B cell (primary cell): Measurements from ENCODE around the gene SMG1. TPM values are rescaled to one million over a fixed set of nuclear protein-coding genes. Genes with fewer than 3 reads are reported as not detected.
"Not testable (repeated sequence)": the region's sequence is repeated elsewhere in the genome, so short reads cannot be mapped to it uniquely, and the experiment has no call there.

Experiments
- ATAC-seq: fragments of 200-7000 bp; cut with Tn5 transposase; one replicate; pipeline ENCODE4 v1.10.0; 2021; ENCODE audit warnings: low read depth, mild to moderate bottlenecking, moderate number of reproducible peaks, moderate library complexity
- CTCF ChIA-PET: fragments of 350-600 bp; sonication (Branson Sonifier 250); formaldehyde crosslinking; loops from one replicate; lab custom pipeline; 2021; ENCODE audit warnings: antibody characterized with exemption, inconsistent platforms; lab: Charles Lee
- POLR2A ChIA-PET: fragments of 350-600 bp; sonication (Branson Sonifier 250); formaldehyde crosslinking; loops from one replicate; lab custom pipeline; 2021; ENCODE audit warnings: antibody characterized with exemption; lab: Charles Lee
- DNase-seq: peaks from one replicate; pipeline ENCODE4 v3.0.0; 2013
- H2AFZ ChIP-seq: 2 replicates; pipeline ENCODE4 v1.6.1; 2012; ENCODE audit warnings: mild to moderate bottlenecking, low read depth, low read length; ENCODE audit not compliant: insufficient read depth, poor library complexity, severe bottlenecking
- H3K27ac ChIP-seq, 2 donors: 1 replicate in 1 of 2; 2 replicates in 1 of 2; pipeline ENCODE4 v1.5.1; 2012 to 2013; ENCODE audit warnings: low read length in 2 of 2, mild to moderate bottlenecking in 2 of 2, moderate library complexity in 1 of 2
- H3K27me3 ChIP-seq, 4 experiments: fragments of 200-600 bp in 1 of 4; sonication (generic) in 1 of 4; replicated peaks in 1 of 4; 1 replicate in 2 of 4; 2 replicates in 2 of 4; pipeline versions ENCODE4 v1.6.1 to v1.7.0; 2013 to 2016; ENCODE audit warnings: low read length in 3 of 4, mild to moderate bottlenecking in 2 of 4, mixed read lengths in 1 of 4, moderate library complexity in 1 of 4; ENCODE audit not compliant: insufficient read depth in 4 of 4, control insufficient read depth in 3 of 4; ENCODE audit errors: control extremely low read depth in 1 of 4
- H3K36me3 ChIP-seq, 2 experiments: replicated peaks in 1 of 2; 1 replicate in 1 of 2; 2 replicates in 1 of 2; pipeline versions ENCODE4 v1.6.1 to v1.7.1; 2013; ENCODE audit warnings: low read length in 1 of 2; ENCODE audit not compliant: insufficient read depth in 2 of 2, control insufficient read depth in 1 of 2; ENCODE audit errors: control extremely low read depth in 1 of 2, extremely low read depth in 1 of 2
- H3K4me1 ChIP-seq, 2 donors: fragments of 200-600 bp in 1 of 2; sonication (generic) in 1 of 2; 1 replicate in 1 of 2; 2 replicates in 1 of 2; pipeline versions ENCODE4 v1.5.1 to v1.6.1; 2013 to 2017; ENCODE audit warnings: low read length in 2 of 2; ENCODE audit not compliant: control insufficient read depth in 2 of 2, insufficient read depth in 2 of 2
- H3K4me2 ChIP-seq: replicated peaks from 2 replicates; pipeline ENCODE3; 2012; ENCODE audit warnings: mild to moderate bottlenecking, low read depth, low read length; ENCODE audit not compliant: poor library complexity, severe bottlenecking
- H3K4me3 ChIP-seq, 5 experiments: fragments of 200-600 bp in 1 of 5; sonication (generic) in 1 of 5; 1 replicate in 3 of 5; 2 replicates in 2 of 5; pipeline versions ENCODE4 v1.5.1 to v1.7.0; 2011 to 2016; ENCODE audit warnings: low read length in 4 of 5, mild to moderate bottlenecking in 4 of 5, low read depth in 2 of 5, control low read depth in 1 of 5, moderate library complexity in 1 of 5; ENCODE audit not compliant: insufficient read depth in 1 of 5; ENCODE audit errors: control extremely low read depth in 1 of 5, extremely low read depth in 1 of 5
- H3K79me2 ChIP-seq: fragments of 200-600 bp; sonication (generic); one replicate; pipeline ENCODE4 v1.6.0; 2016; ENCODE audit warnings: low read length; ENCODE audit not compliant: control insufficient read depth, insufficient read depth
- H3K9ac ChIP-seq: fragments of 200-600 bp; sonication (generic); 2 replicates; pipeline ENCODE4 v1.6.1; 2017; ENCODE audit warnings: mild to moderate bottlenecking, low read length, moderate library complexity
- H3K9me3 ChIP-seq, 3 donors: one replicate each; pipeline versions ENCODE4 v1.6.1 to v1.7.1; 2013; ENCODE audit warnings: low read length in 2 of 3; ENCODE audit not compliant: control insufficient read depth in 2 of 3, insufficient read depth in 1 of 3; ENCODE audit errors: control extremely low read depth in 1 of 3
- H4K20me1 ChIP-seq: 2 replicates; pipeline ENCODE4 v1.6.0; 2012; ENCODE audit warnings: mild to moderate bottlenecking, low read length; ENCODE audit not compliant: insufficient read depth, control insufficient read depth, poor library complexity, severe bottlenecking
- H3K27ac Mint-ChIP-seq: one replicate; pipeline ENCODE4 v1.8.0; 2021; ENCODE audit warnings: mixed read lengths
- H3K27me3 Mint-ChIP-seq: one replicate; pipeline ENCODE4 v1.8.0; 2021; ENCODE audit warnings: mixed read lengths
- H3K4me1 Mint-ChIP-seq: one replicate; pipeline ENCODE4 v1.8.0; 2021; ENCODE audit warnings: mixed read lengths
- H3K4me3 Mint-ChIP-seq: one replicate; pipeline ENCODE4 v1.8.0; 2021; ENCODE audit warnings: mixed read lengths
- H3K9me3 Mint-ChIP-seq: one replicate; pipeline ENCODE4 v1.8.0; 2022; ENCODE audit warnings: mixed read lengths; ENCODE audit not compliant: insufficient read depth
- WGBS: methylation state at CpG from one replicate; pipeline ENCODE4 v1.1.5; 2013; ENCODE audit warnings: missing lambda C conversion rate; ENCODE audit not compliant: insufficient coverage; 5-methylcytosine and 5-hydroxymethylcytosine counted together
- intact Hi-C: fragments of 100-400 bp; cut with micrococcal nuclease; formaldehyde crosslinking; loops from one replicate; pipeline ENCODE4 v1.10.0; 2022
- polyA plus RNA-seq: library from polyadenylated mRNA; depleted of rRNA; stranded (reverse); fragments of >200 nt; gene quantifications from 2 replicates; pipeline ENCODE4 v1.2.3, GENCODE V29; 2012
- total RNA-seq, 2 donors: library from RNA; stranded (reverse); fragments of 120-200 nt in 1 of 2; gene quantifications; 1 replicate in 1 of 2; 2 replicates in 1 of 2; pipeline versions ENCODE4 v1.2.3 to v1.2.4, GENCODE V29; 2013 to 2022

Gene SMG1
- total and polyA plus RNA-seq, 2 donors (not counting 1 experiment from before 2014, with no cell fraction given) = 23.2 to 256 TPM

DNA sequence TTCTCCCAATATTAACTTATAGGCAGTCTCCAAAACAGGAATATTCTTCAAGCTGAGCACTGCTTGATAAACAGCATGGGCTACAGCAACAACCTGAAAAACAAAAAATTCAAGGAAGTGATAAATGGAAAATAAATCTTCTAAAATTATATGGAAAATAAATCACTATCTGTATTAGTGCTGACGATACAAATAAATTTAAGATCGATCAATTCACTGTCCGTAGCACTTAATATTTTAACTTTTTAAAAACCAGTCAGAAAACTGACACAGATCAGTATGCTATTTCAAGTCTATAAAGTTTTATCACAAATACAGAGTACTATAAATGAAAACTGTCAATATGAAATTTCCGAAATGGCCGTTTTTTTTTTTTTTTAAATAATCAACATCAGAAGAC lies 49.9 kb downstream of the SMG1 start:
- WGBS = no CpG with 5 or more reads among the region's 5 CpGs
- H2AFZ ChIP-seq, H3K4me1 Mint-ChIP-seq, H4K20me1 ChIP-seq, H3K4me1 ChIP-seq, DNase-seq, H3K27ac ChIP-seq, intact Hi-C loops, H3K9me3 ChIP-seq, H3K9ac ChIP-seq, H3K27me3 Mint-ChIP-seq, ATAC-seq, H3K27ac Mint-ChIP-seq, H3K79me2 ChIP-seq, H3K4me3 ChIP-seq, CTCF ChIA-PET, POLR2A ChIA-PET, H3K4me2 ChIP-seq, H3K9me3 Mint-ChIP-seq, H3K27me3 ChIP-seq, H3K4me3 Mint-ChIP-seq: not testable (repeated sequence)
- H3K36me3 ChIP-seq = peaks cover 0 to 19% of the 10 kb centered on the region in 2 experiments

DNA sequence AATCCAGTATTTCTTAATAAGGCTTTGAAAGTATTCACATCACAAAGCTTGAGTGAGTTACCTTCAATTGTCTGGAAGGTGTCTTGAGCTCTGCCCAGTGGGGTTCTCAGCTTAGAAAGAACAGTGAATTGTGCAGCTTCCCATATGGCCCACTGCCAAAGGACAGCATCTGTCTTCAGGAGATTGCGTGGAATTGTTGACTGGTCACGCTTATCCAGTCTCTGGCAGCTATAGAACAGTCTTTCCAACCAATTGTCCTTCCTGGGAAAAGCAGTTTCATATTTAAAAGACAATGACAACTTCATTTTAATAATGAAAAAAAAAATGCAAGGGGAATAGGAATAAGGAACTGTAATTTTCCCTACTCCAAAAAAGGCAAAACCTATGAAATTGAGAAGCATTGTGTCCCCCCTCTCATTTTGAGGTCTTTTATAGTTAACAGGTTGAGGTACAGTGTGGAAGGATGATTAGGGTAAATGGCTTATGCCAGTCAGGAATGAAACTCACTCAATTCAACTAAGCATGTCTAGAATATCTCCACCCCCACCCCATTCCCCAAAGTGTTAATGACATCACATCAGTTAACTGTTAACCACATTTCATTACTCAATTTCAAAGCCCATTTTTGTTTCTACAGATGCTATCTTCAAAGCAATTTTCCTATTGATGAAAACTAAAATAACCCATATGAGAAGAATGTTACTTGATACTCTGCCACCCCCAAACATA lies 57.0 kb downstream of the SMG1 start:
- H3K4me2 ChIP-seq, H3K9me3 Mint-ChIP-seq, H3K9me3 ChIP-seq, H4K20me1 ChIP-seq, CTCF ChIA-PET, ATAC-seq, H3K4me1 Mint-ChIP-seq, H2AFZ ChIP-seq, H3K27me3 Mint-ChIP-seq, H3K27ac Mint-ChIP-seq, DNase-seq, H3K4me1 ChIP-seq, H3K4me3 ChIP-seq, H3K27ac ChIP-seq, H3K9ac ChIP-seq, intact Hi-C loops, H3K27me3 ChIP-seq, H3K79me2 ChIP-seq, POLR2A ChIA-PET, H3K4me3 Mint-ChIP-seq: not testable (repeated sequence)
- no CpG with 5 or more reads among the region's 2 CpGs for WGBS
- H3K36me3 ChIP-seq = peaks cover 0 to 28% of the 10 kb centered on the region in 2 experiments

DNA sequence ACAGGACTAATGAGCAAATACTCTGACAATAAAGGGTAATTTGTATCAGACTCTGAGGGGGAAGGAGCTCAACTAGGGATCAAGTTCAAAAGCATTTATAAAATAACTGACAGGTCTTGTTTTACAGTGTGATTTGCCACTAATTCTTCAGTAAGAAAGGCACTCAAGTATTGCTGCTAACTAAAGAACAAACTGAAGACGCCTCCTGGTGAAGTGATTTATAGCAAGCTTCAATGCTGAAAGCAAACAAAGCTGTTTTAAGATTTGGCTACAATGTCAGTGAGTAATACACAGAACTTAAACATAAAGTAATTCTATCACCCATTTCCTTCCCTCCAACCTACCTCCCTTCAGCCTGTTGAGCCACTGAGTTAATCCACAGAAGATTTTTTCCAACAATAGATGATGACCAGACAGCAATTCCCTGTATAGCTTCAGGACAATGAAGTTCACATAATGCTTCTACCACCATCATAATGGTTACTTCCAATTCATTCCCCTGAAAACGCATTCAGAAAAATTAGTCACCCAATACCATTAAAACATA lies 59.9 kb downstream of the SMG1 start:
- H3K27me3 ChIP-seq, CTCF ChIA-PET, H3K9me3 ChIP-seq, H3K4me1 Mint-ChIP-seq, H3K27me3 Mint-ChIP-seq, ATAC-seq, H4K20me1 ChIP-seq, H3K27ac Mint-ChIP-seq, H3K4me3 Mint-ChIP-seq, H3K9me3 Mint-ChIP-seq, H3K27ac ChIP-seq, H3K4me3 ChIP-seq, H3K79me2 ChIP-seq, DNase-seq, H2AFZ ChIP-seq, H3K9ac ChIP-seq, intact Hi-C loops, POLR2A ChIA-PET, H3K4me2 ChIP-seq, H3K4me1 ChIP-seq: not testable (repeated sequence)
- peaks cover 0 to 35% of the 10 kb centered on the region in 2 experiments for H3K36me3 ChIP-seq
- no CpG with 5 or more reads among the region's 2 CpGs for WGBS

DNA sequence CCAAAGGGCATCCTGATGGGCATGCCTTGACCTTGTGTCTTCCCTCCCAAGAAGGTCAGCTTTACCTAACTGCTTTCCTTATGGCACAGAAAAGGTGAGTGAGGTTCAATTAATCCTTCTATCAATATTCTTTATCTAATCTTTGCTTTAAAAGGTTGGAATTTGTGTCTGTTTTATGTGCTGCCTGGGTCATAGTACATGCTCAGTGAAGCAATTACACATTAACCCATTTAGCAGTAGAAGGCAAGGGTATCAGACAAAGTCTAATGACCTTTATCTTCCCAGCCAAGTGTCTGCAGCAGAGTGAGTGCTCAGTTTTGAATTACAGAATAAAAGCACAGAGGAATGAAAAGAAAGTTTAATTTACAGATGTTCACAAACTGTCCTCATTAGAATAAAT lies 63.3 kb downstream of the SMG1 start:
- H3K27ac Mint-ChIP-seq, H3K4me1 Mint-ChIP-seq, ATAC-seq, CTCF ChIA-PET, H3K4me2 ChIP-seq, H3K4me3 ChIP-seq, POLR2A ChIA-PET, H4K20me1 ChIP-seq, intact Hi-C loops, H3K9me3 Mint-ChIP-seq, H3K27me3 ChIP-seq, H3K79me2 ChIP-seq, H3K27me3 Mint-ChIP-seq, H3K9me3 ChIP-seq, H3K4me1 ChIP-seq, H2AFZ ChIP-seq, DNase-seq, H3K9ac ChIP-seq, H3K4me3 Mint-ChIP-seq, H3K27ac ChIP-seq: not testable (repeated sequence)
- peaks cover 0 to 23% of the 10 kb centered on the region in 2 experiments for H3K36me3 ChIP-seq
